ENCODE results near the gene PPP1R14B.

PPP1R14B gene

GRCh38 chr11:64275031-64275800, 28.5 kb upstream of the PPP1R14B start:
- in situ Hi-C loops (cut with HindIII; ENCODE audit: low pct_unique_long_range_greater_than_20kb, low sequenced_read_pairs) = no loop called here
- no peak for TF ChIP-seq JUND (IDR thresholded peaks at IDR 0.05; ENCODE audit: low read depth)
- no peak for DNase-seq (ENCODE audit: low read depth in 1 of 2, low spot score in 1 of 2)

DNA sequence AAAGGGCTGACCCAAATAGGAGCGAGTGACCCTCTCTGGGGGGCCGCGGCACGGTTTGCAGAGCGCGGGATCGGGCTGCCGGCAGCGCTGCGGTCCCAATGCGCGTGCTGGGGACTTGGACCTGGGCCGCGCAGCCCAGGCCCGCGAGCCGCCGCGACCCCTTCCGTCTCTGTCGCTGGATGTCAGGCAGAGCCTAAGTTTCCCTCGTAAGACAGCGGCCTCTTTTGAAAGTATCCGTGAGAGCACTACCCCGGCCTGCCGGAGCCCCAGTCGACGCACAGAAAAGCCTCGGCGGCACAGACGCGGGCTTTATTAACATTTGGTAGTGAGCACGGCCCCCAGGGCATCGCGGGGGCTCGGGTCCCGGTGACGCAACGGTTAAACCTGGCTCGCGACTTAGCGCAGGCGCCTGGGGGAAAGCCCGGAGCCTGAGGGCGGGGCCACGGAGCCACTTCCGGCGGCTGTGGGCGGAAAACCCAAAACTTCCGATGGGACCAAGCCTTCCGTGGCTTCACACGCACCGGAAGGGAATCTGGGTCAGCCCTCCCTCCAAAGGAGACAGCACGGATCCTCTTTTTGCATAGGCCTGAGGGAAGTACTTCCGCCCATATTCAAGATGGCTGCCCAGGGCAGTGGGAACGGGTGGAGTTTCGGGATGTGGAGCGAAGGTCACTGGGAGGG, 22.9 kb upstream of the PPP1R14B start:
- DNase-seq (ENCODE audit: low read depth in 1 of 2, low spot score in 1 of 2) = peak; percentile 84 to 100
- no peak for TF ChIP-seq JUND (IDR thresholded peaks at IDR 0.05; ENCODE audit: low read depth)
- in situ Hi-C loops (cut with HindIII; ENCODE audit: low pct_unique_long_range_greater_than_20kb, low sequenced_read_pairs) = no loop called here

- DNase-seq (ENCODE audit: low read depth in 1 of 2, low spot score in 1 of 2) = peak in 1 of 2 experiments; percentile 59
- in situ Hi-C loops (cut with HindIII; ENCODE audit: low pct_unique_long_range_greater_than_20kb, low sequenced_read_pairs) = no loop called here
- no peak for TF ChIP-seq JUND (IDR thresholded peaks at IDR 0.05; ENCODE audit: low read depth)
Observed at GRCh38 chr11:64268893-64269539, 22.3 kb upstream of the PPP1R14B start.

GRCh38 chr11:64268025-64268892, 21.5 kb upstream of the PPP1R14B start:
- DNase-seq (ENCODE audit: low read depth in 1 of 2, low spot score in 1 of 2) = no peak
- TF ChIP-seq JUND (IDR thresholded peaks at IDR 0.05; ENCODE audit: low read depth) = no peak
- in situ Hi-C loops (cut with HindIII; ENCODE audit: low pct_unique_long_range_greater_than_20kb, low sequenced_read_pairs) = no loop called here

GRCh38 chr11:64267207-64267945, 20.6 kb upstream of the PPP1R14B start:
- in situ Hi-C loops (cut with HindIII; ENCODE audit: low pct_unique_long_range_greater_than_20kb, low sequenced_read_pairs) = no loop called here
- DNase-seq (ENCODE audit: low read depth in 1 of 2, low spot score in 1 of 2) = no peak
- no peak for TF ChIP-seq JUND (IDR thresholded peaks at IDR 0.05; ENCODE audit: low read depth)

DNA sequence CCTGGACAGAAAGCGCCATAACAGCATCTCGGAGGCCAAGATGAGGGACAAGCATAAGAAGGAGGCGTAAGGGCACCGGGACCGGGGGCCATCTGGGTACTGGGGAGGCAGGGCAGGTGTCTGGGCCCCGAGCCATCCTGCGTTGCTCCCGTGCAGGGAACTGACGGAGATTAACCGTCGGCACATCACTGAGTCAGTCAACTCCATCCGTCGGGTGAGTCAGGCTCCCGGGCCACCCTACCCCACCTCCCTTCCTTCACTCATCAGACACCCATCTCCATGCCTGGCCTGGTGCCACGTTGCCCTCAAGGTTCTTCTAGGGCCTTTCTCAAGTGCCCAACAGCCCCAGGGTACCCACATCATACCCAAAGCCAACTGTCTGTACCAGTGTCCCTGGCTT, 19.6 kb upstream of the PPP1R14B start:
- no peak for TF ChIP-seq JUND (IDR thresholded peaks at IDR 0.05; ENCODE audit: low read depth)
- no peak for DNase-seq (ENCODE audit: low read depth in 1 of 2, low spot score in 1 of 2)
- in situ Hi-C loops (cut with HindIII; ENCODE audit: low pct_unique_long_range_greater_than_20kb, low sequenced_read_pairs) = no loop called here

GRCh38 chr11:64265176-64266160, 18.7 kb upstream of the PPP1R14B start:
- in situ Hi-C loops (cut with HindIII; ENCODE audit: low pct_unique_long_range_greater_than_20kb, low sequenced_read_pairs) = no loop called here

GRCh38 chr11:64264371-64264852, 17.7 kb upstream of the PPP1R14B start:
- in situ Hi-C loops (cut with HindIII; ENCODE audit: low pct_unique_long_range_greater_than_20kb, low sequenced_read_pairs) = no loop called here
- DNase-seq (ENCODE audit: low read depth in 1 of 2, low spot score in 1 of 2) = no peak
- no peak for TF ChIP-seq JUND (IDR thresholded peaks at IDR 0.05; ENCODE audit: low read depth)

More at GRCh38 chr11:64265176-64266160, 18.7 kb upstream of the PPP1R14B start:
- no peak for TF ChIP-seq JUND (IDR thresholded peaks at IDR 0.05; ENCODE audit: low read depth)
- no peak for DNase-seq (ENCODE audit: low read depth in 1 of 2, low spot score in 1 of 2)

DNA sequence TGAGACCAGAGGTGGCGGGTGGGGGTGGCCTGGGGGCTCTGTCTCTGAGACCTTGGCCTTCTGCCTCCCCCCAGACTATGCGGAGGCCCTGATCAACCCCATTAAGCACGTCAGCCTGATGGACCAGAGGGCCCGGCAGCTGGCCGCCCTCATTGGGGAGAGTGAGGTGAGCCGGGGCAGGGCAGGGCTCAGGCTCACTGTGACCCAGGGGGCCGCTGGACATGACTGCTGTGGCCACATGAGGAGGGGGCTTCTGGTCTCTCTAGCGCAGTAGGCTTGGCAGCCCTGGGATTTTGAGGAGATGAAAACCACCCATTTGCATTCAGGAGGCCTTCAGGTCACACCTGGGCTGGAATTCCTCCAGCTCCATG, 17.2 kb upstream of the PPP1R14B start:
- DNase-seq (ENCODE audit: low read depth in 1 of 2, low spot score in 1 of 2) = no peak
- in situ Hi-C loops (cut with HindIII; ENCODE audit: low pct_unique_long_range_greater_than_20kb, low sequenced_read_pairs) = no loop called here
- TF ChIP-seq JUND (IDR thresholded peaks at IDR 0.05; ENCODE audit: low read depth) = no peak

DNA sequence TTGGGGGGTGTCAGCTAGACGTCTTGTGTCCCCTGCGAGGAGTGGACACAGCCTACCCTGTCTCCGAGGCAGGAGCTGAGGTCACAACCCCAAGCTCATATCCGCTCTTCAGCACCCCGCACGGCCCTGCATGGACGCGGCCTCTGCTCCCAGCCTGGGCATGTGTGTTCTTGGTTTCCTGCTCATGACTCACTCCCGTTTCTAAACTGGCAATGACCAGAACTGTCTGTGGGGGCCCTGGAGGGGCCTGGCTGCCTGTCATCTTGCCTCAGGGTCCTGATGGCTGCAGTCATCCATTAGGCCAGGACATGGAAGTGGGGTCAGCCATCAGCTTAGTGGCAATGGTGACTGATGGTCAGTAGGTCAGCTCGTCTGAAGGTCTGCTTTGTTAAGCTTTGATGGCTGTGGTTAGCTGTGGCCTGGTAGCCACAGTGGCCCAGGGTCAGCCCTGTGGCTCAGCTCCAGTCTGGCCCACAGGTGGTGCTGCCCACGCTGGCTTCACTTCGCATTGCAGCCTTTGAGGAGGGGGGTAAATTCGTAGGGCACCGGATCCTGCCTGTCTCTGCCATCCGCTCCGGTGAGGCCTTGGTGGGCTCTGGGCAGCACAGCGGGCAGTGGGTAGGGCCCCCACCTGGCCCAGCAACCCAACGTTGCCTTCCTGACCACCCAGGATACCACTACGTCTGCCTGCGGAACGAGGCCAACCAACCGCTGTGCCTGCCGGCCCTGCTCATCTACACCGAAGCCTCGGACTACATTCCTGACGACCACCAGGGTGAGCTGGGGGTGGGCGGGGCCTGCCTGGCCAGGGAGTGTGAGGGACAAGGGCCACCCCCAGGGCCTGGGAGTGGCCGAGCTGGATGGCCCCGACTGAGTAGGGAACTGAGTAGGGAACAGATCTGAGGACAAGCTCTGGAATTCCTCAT, 16.5 kb upstream of the PPP1R14B start:
- no peak for TF ChIP-seq JUND (IDR thresholded peaks at IDR 0.05; ENCODE audit: low read depth)
- in situ Hi-C loops (cut with HindIII; ENCODE audit: low pct_unique_long_range_greater_than_20kb, low sequenced_read_pairs) = no loop called here
- DNase-seq (ENCODE audit: low read depth in 1 of 2, low spot score in 1 of 2) = no peak
